GM18498 (cell line): ENCODE measurements around the gene TTC13.

ENCODE experiments used
- ATAC-seq: cut with Tn5 transposase; IDR thresholded peaks from one replicate; pipeline ENCODE4 v1.9.1; 2021; ENCODE audit warnings: mild to moderate bottlenecking, moderate library complexity; ENCODE audit not compliant: unreplicated experiment

The TTC13 gene

GRCh38 chr1:230909974-230910754 is 68.5 kb downstream of the TTC13 start:
- ATAC-seq, result no peak

- ATAC-seq, result no peak
Measured at GRCh38 chr1:230907472-230908205, 71.0 kb downstream of the TTC13 start.

- no peak for ATAC-seq
Measured at GRCh38 chr1:230906226-230906625, 72.4 kb downstream of the TTC13 start.

- no peak for ATAC-seq
Measured at GRCh38 chr1:230905733-230906132, 72.9 kb downstream of the TTC13 start.

- ATAC-seq, result no peak
Measured at GRCh38 chr1:230902349-230902923, 76.2 kb downstream of the TTC13 start.

- no peak for ATAC-seq
Measured at GRCh38 chr1:230901671-230902070, 77.0 kb downstream of the TTC13 start.

GRCh38 chr1:230900984-230901383 is 77.7 kb downstream of the TTC13 start:
- no peak for ATAC-seq

GRCh38 chr1:230899841-230900251 is 78.8 kb downstream of the TTC13 start:
- ATAC-seq, result no peak

- ATAC-seq, result no peak
Measured at GRCh38 chr1:230898748-230899147, 79.9 kb downstream of the TTC13 start.

GRCh38 chr1:230898144-230898543 is 80.5 kb downstream of the TTC13 start:
- no peak for ATAC-seq

- no peak for ATAC-seq
Measured at GRCh38 chr1:230896779-230897178, 81.9 kb downstream of the TTC13 start.

GRCh38 chr1:230895452-230895851 is 83.2 kb downstream of the TTC13 start:
- ATAC-seq, result no peak

- ATAC-seq, result no peak
Measured at GRCh38 chr1:230894664-230895063, 84.0 kb downstream of the TTC13 start.

- ATAC-seq, result no peak
Measured at GRCh38 chr1:230894032-230894431, 84.6 kb downstream of the TTC13 start.

- no peak for ATAC-seq
Measured at GRCh38 chr1:230892018-230892491, 86.6 kb downstream of the TTC13 start.

- no peak for ATAC-seq
Measured at GRCh38 chr1:230891413-230891812, 87.2 kb downstream of the TTC13 start.

GRCh38 chr1:230884646-230885045 is 94.0 kb downstream of the TTC13 start:
- no peak for ATAC-seq

GRCh38 chr1:230883967-230884366 is 94.7 kb downstream of the TTC13 start:
- no peak for ATAC-seq

GRCh38 chr1:230879778-230880177 is 98.9 kb downstream of the TTC13 start:
- no peak for ATAC-seq

- no peak for ATAC-seq
Measured at GRCh38 chr1:230878591-230878990, 100.1 kb downstream of the TTC13 start.

- no peak for ATAC-seq
Measured at GRCh38 chr1:230877924-230878590, 100.6 kb downstream of the TTC13 start.
